ENCODE data around the gene TGFBI.

Gene TGFBI

DNA sequence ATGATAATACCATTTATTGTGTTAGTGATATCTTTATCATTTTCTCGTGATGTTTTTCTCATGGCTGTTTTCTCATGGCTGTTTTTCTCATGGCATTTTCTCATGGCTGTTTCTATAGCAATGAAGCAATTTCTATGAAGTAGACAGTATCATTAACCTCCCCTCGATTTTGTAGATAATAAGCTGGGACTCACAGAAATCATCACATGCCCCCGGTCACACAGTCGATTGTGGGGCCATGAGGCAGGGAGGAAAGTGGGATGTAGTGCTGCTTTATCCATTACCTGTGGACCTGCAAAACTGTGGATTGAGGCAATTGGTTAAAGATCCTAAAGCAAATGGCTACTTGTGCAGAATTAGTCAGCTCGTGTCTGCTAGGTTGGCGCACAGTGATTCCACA is 47.3 kb downstream of the TGFBI start:
- Histone ChIP-seq H3K4me2 (ENCODE audit: low read length) (no peak overlapping the region), H3K79me2 (ENCODE audit: low read length) (no peaks in the 10 kb centered on the region), H4K20me1 (ENCODE audit: insufficient read depth, low read length) (no peaks in the 10 kb centered on the region), H3K27ac (ENCODE audit: low read length) (no peak overlapping the region), H2AFZ (ENCODE audit: low read depth, low read length) (no peak overlapping the region), H3K9ac (ENCODE audit: low read length) (no peak overlapping the region), H3K4me3 (ENCODE audit: low read length) (no peak overlapping the region), H3K4me1 (ENCODE audit: low read length) (peaks cover 53% of the 10 kb centered on the region), H3K27me3 (ENCODE audit: low read depth, low read length) (peaks cover 14% of the 10 kb centered on the region; the same call in 1 of the 2 replicates), H3K9me3 (ENCODE audit: insufficient read depth, low read length) (no peaks in the 10 kb centered on the region), H3K36me3 (replicated peaks; ENCODE audit: low read depth, low read length) (no peaks in the 10 kb centered on the region)
- TF ChIP-seq CTCF (IDR thresholded peaks at IDR 0.05; ENCODE audit: low read depth, low read length), result no peak

DNA sequence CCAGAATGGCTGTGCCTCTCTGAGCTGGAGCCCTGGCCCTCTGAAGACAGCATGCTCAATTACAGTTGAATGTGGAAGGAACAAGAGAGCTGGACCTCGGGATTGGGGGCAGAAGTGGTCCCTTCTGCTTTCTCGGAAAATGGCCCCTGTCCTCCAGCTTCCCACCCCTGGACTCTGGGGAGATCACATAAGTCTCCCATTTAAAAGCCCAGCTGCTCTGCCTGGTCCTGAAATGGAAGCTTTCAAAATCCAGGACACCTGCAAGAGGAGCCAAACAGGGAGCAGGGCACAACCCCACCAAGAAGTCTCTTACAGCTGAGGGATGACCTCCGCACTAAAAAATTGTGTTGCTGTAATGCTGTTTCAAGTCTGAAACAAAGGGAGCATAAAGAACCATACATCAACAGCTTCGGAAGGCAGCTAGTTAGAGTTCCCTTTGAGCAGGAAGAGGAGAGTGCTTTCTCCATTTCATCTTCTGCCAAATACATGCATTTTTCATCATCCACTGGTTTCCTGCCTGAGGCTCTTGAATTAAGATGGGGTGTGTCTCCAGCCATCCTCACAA is 48.2 kb downstream of the TGFBI start:
- Histone ChIP-seq H3K9me3 (ENCODE audit: insufficient read depth, low read length) (no peaks in the 10 kb centered on the region), H3K79me2 (ENCODE audit: low read length) (no peaks in the 10 kb centered on the region), H3K36me3 (replicated peaks; ENCODE audit: low read depth, low read length) (no peaks in the 10 kb centered on the region), H4K20me1 (ENCODE audit: insufficient read depth, low read length) (no peaks in the 10 kb centered on the region), H3K27me3 (ENCODE audit: low read depth, low read length) (peaks cover 14% of the 10 kb centered on the region; the same call in 1 of the 2 replicates), H3K4me3 (ENCODE audit: low read length) (no peak overlapping the region), H2AFZ (ENCODE audit: low read depth, low read length) (no peak overlapping the region), H3K4me2 (ENCODE audit: low read length) (no peak overlapping the region), H3K27ac (ENCODE audit: low read length) (no peak overlapping the region), H3K4me1 (ENCODE audit: low read length) (peaks cover 56% of the 10 kb centered on the region), H3K9ac (ENCODE audit: low read length) (no peak overlapping the region)
- TF ChIP-seq EZH2phosphoT487 (IDR thresholded peaks at IDR 0.05; ENCODE audit: low read depth), result no peak
- TF ChIP-seq CTCF (IDR thresholded peaks at IDR 0.05; ENCODE audit: low read depth, low read length), result no peak

DNA sequence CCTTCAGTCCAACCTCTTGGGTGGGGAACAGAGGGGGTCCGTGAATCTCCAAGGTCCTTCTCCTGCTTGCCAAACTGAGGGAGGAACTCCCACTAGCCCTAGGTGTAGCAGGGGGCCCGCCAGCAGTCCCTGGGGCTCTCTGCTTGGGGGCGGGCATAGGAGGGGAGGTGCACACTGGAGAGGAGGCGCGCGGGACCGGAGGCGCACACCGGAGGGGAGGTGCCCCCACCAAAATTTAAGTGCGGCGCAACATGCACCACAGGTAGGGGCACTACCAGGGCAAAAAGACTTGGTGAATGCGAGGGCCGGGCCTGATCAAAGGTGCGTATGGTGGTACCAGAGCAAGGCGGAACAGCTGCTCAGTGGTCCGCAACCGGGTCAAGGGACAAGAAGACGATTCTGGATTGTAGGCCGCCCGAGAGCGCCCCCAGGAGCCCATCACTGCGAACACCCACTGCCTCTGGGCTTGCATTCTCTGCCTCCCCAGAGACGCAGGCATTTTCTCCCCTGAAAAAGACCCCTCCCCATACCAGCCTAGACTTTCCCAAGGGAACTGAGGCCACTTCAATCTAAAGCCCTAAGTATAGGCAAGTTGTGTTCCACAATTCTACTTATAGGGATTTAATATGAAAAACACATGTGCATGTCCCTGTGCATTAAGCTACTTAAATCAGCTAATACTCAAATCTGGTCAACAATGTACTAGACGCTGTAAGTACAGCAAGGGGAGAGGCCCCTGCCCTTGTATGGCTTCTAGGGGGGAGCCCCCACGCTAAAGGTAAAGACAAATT is 50.6 kb downstream of the TGFBI start:
- Histone ChIP-seq H2AFZ (ENCODE audit: low read depth, low read length) (peak overlapping the region; percentile 62; the same call in 1 of the 2 replicates), H3K4me1 (ENCODE audit: low read length) (peaks cover 42% of the 10 kb centered on the region), H3K4me2 (ENCODE audit: low read length) (peak overlapping the region; percentile 93)

More for the DNA sequence above, 50.6 kb downstream of the TGFBI start:
- Histone ChIP-seq H3K9ac (ENCODE audit: low read length) (peak overlapping the region; percentile 74), H3K79me2 (ENCODE audit: low read length) (no peaks in the 10 kb centered on the region), H4K20me1 (ENCODE audit: insufficient read depth, low read length) (no peaks in the 10 kb centered on the region), H3K9me3 (ENCODE audit: insufficient read depth, low read length) (no peaks in the 10 kb centered on the region), H3K4me3 (ENCODE audit: low read length) (peak overlapping the region; percentile 87), H3K36me3 (replicated peaks; ENCODE audit: low read depth, low read length) (no peaks in the 10 kb centered on the region), H3K27me3 (ENCODE audit: low read depth, low read length) (peaks cover 22% of the 10 kb centered on the region), H3K27ac (ENCODE audit: low read length) (no peak overlapping the region)
- TF ChIP-seq EZH2phosphoT487 (IDR thresholded peaks at IDR 0.05; ENCODE audit: low read depth), result no peak
- no peak for TF ChIP-seq CTCF (IDR thresholded peaks at IDR 0.05; ENCODE audit: low read depth, low read length)
